Uterus (tissue), 4 donors: Measurements from ENCODE around the gene GAD2. TPM values are rescaled to one million over a fixed set of nuclear protein-coding genes. Genes with fewer than 3 reads are reported as not detected.

ENCODE experiments used
- DNase-seq, 2 donors: peaks; one replicate each; pipeline ENCODE4 v3.0.0-alpha.2; 2019 to 2020
- H3K27ac ChIP-seq, 2 donors: fragments of 200-600 bp; sonication (generic); 1 replicate in 1 of 2; 2 replicates in 1 of 2; pipeline ENCODE4 v1.5.1; 2016 to 2018
- H3K27me3 ChIP-seq, 2 donors: fragments of 200-600 bp; sonication (generic); one replicate each; pipeline ENCODE4 v1.5.1; 2018 to 2019; ENCODE audit warnings: control low read depth in 1 of 2
- H3K36me3 ChIP-seq, 2 donors: fragments of 200-600 bp; sonication (generic); one replicate each; pipeline ENCODE4 v1.5.1; 2019; ENCODE audit warnings: control low read depth in 1 of 2
- H3K4me1 ChIP-seq, 2 donors: fragments of 200-600 bp; sonication (generic); one replicate each; pipeline ENCODE4 v1.5.1; 2018 to 2019; ENCODE audit warnings: control low read depth in 1 of 2
- H3K4me3 ChIP-seq, 2 donors: fragments of 200-600 bp; sonication (generic); 1 replicate in 1 of 2; 2 replicates in 1 of 2; pipeline ENCODE4 v1.5.1; 2018 to 2019; ENCODE audit warnings: mild to moderate bottlenecking in 1 of 2
- H3K9me3 ChIP-seq, 2 donors: fragments of 200-600 bp; sonication (generic); one replicate each; pipeline ENCODE4 v1.5.1; 2019; ENCODE audit warnings: control low read depth in 1 of 2
- POLR2A ChIP-seq, 2 donors: fragments of 450-650 bp; IDR thresholded peaks; one replicate each; pipeline ENCODE4 v1.6.1; 2016; ENCODE audit warnings: antibody characterized with exemption in 2 of 2, mild to moderate bottlenecking in 1 of 2, moderate library complexity in 1 of 2
- intact Hi-C: fragments of 100-400 bp; cut with DNase I; formaldehyde crosslinking; loops from one replicate; pipeline ENCODE4 v1.15.1; 2023; ENCODE audit warnings: low total_unique reads
- total RNA-seq, 4 donors: library from RNA; depleted of rRNA in 3 of 4; stranded (reverse); fragments of >200 nt in 3 of 4; gene quantifications; one replicate each; pipeline versions ENCODE4 v1.1.0 to v1.2.4, GENCODE V29; 2014 to 2023
- TF ChIP-seq, protein P1 (sequence below), 4 experiments: fragments of 200-600 bp in 2 of 4; fragments of 450-650 bp in 2 of 4; sonication (generic) in 2 of 4; IDR thresholded peaks; one replicate each; pipeline ENCODE4 v1.5.1; 2016 to 2019; ENCODE audit warnings: antibody characterized with exemption in 4 of 4, mild to moderate bottlenecking in 2 of 4, moderate library complexity in 1 of 4
- donor health status: DM: yes; HTN: yes; CAD: no.

The GAD2 gene
- total RNA-seq, 4 donors from 2014 or later: not detected

- TF ChIP-seq, protein P1, sequence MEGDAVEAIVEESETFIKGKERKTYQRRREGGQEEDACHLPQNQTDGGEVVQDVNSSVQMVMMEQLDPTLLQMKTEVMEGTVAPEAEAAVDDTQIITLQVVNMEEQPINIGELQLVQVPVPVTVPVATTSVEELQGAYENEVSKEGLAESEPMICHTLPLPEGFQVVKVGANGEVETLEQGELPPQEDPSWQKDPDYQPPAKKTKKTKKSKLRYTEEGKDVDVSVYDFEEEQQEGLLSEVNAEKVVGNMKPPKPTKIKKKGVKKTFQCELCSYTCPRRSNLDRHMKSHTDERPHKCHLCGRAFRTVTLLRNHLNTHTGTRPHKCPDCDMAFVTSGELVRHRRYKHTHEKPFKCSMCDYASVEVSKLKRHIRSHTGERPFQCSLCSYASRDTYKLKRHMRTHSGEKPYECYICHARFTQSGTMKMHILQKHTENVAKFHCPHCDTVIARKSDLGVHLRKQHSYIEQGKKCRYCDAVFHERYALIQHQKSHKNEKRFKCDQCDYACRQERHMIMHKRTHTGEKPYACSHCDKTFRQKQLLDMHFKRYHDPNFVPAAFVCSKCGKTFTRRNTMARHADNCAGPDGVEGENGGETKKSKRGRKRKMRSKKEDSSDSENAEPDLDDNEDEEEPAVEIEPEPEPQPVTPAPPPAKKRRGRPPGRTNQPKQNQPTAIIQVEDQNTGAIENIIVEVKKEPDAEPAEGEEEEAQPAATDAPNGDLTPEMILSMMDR (IDR thresholded peaks at IDR 0.05): no peak
- no peak for TF ChIP-seq POLR2A (IDR thresholded peaks at IDR 0.05)
- intact Hi-C loops: no loop called here
- Histone ChIP-seq H3K27ac (no peak overlapping the region), H3K36me3 (no peaks in the 10 kb centered on the region), H3K9me3 (no peaks in the 10 kb centered on the region), H3K4me3 (no peak overlapping the region), H3K27me3 (peaks cover 0 to 42% of the 10 kb centered on the region in 2 donors), H3K4me1 (no peaks in the 10 kb centered on the region)
- no peak for DNase-seq
Observed at GRCh38 chr10:26221541-26221940, 5.0 kb downstream of the GAD2 start.

- no peak overlapping the region for H3K4me3 ChIP-seq
- no peak for DNase-seq
- peaks cover 0 to 34% of the 10 kb centered on the region in 2 donors for H3K27me3 ChIP-seq
- no peaks in the 10 kb centered on the region for H3K4me1 ChIP-seq
- TF ChIP-seq, protein P1 (IDR thresholded peaks at IDR 0.05): no peak
- TF ChIP-seq POLR2A (IDR thresholded peaks at IDR 0.05): no peak
- H3K9me3 ChIP-seq: no peaks in the 10 kb centered on the region
- H3K27ac ChIP-seq: no peak overlapping the region
- H3K36me3 ChIP-seq: no peaks in the 10 kb centered on the region
- intact Hi-C loops: no loop called here
Observed at GRCh38 chr10:26222563-26222962, 6.0 kb downstream of the GAD2 start.

DNA sequence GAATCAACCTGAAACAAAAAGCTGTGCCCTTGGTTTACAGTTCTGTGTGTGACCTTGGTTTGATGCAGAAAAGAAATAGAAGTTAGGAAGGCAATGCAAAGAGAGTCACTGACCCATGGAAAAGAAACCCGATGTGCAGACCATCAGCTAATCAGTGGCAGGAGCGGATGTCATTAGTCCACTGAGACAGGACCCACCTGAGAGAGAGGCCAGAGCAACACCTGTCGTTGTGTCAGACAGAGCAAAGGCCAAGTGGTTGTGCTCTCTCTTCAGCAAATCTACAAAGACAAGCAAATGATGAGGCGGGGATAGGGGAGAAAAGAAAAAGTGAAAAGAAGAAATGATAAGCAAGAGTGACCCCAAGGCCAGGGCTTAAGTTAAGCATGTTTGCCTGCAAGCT is 8.7 kb downstream of the GAD2 start:
- no peak for TF ChIP-seq POLR2A (IDR thresholded peaks at IDR 0.05)
- TF ChIP-seq, protein P1 (IDR thresholded peaks at IDR 0.05): no peak
- H3K4me1 ChIP-seq: no peaks in the 10 kb centered on the region
- no peak for DNase-seq
- H3K9me3 ChIP-seq: no peaks in the 10 kb centered on the region
- intact Hi-C loops: no loop called here
- no peak overlapping the region for H3K27ac ChIP-seq
- H3K4me3 ChIP-seq: no peak overlapping the region
- H3K27me3 ChIP-seq: peaks cover 0 to 6% of the 10 kb centered on the region in 2 donors
- H3K36me3 ChIP-seq: no peaks in the 10 kb centered on the region

GRCh38 chr10:26227786-26228185 is 11.2 kb downstream of the GAD2 start:
- H3K4me3 ChIP-seq: no peak overlapping the region
- intact Hi-C loops: no loop called here
- TF ChIP-seq POLR2A (IDR thresholded peaks at IDR 0.05): no peak
- TF ChIP-seq, protein P1 (IDR thresholded peaks at IDR 0.05): no peak
- H3K36me3 ChIP-seq: no peaks in the 10 kb centered on the region
- H3K27me3 ChIP-seq: no peaks in the 10 kb centered on the region
- H3K27ac ChIP-seq: no peak overlapping the region
- no peak for DNase-seq
- H3K9me3 ChIP-seq: no peaks in the 10 kb centered on the region
- H3K4me1 ChIP-seq: no peaks in the 10 kb centered on the region

DNA sequence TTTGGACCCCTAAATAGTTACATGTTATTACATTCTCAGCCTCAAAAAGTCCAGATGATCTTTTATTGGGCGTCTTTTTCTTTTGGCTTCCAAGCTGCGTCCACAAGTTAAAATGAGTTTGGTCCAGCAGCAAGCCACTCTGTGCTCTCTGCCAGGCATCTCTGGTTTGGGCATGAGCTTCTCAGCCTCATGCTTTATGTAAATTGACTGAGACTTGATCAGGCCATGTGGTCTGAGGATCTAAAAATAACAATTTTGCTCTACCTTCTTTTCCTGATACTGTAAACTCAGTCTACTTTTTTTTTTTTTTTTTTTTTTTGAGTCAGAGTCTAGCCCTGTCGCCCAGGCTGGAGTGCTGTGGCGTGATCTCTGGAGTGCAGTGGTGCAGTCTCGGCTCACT is 15.6 kb downstream of the GAD2 start:
- H3K27me3 ChIP-seq: no peaks in the 10 kb centered on the region
- TF ChIP-seq, protein P1 (IDR thresholded peaks at IDR 0.05): no peak
- no peak for TF ChIP-seq POLR2A (IDR thresholded peaks at IDR 0.05)
- H3K4me1 ChIP-seq: no peaks in the 10 kb centered on the region
- no peak for DNase-seq
- H3K9me3 ChIP-seq: no peaks in the 10 kb centered on the region
- no peaks in the 10 kb centered on the region for H3K36me3 ChIP-seq
- H3K4me3 ChIP-seq: no peak overlapping the region
- no peak overlapping the region for H3K27ac ChIP-seq
- intact Hi-C loops: no loop called here
